WTC11 (cell line): ENCODE results near the gene SYMPK. TPM values are rescaled to one million over a fixed set of nuclear protein-coding genes. Genes with fewer than 3 reads are reported as not detected.

Experiments used
- ATAC-seq: fragments of 200-7000 bp; cut with Tn5 transposase; 2 replicates; pipeline ENCODE4 v1.10.0; 2021; ENCODE audit warnings: mild to moderate bottlenecking, moderate library complexity
- CTCF ChIA-PET: fragments of 300-600 bp; sonication (Branson Sonifier 250); formaldehyde crosslinking; loops from one replicate; lab custom pipeline; 2021; ENCODE audit warnings: antibody characterized with exemption; lab: Charles Lee
- POLR2A ChIA-PET: fragments of 350-600 bp; sonication (Branson Sonifier 250); formaldehyde crosslinking; loops from one replicate; lab custom pipeline; 2021; ENCODE audit warnings: antibody characterized with exemption; lab: Charles Lee
- DNase-seq: peaks from one replicate; pipeline ENCODE4 v3.0.0; 2021; ENCODE audit warnings: low spot score
- H3K27ac Mint-ChIP-seq: 2 replicates; pipeline ENCODE4 v1.8.0; 2021; ENCODE audit warnings: mixed read lengths
- H3K27me3 Mint-ChIP-seq: 2 replicates; pipeline ENCODE4 v1.8.0; 2021; ENCODE audit warnings: low read depth, mild to moderate bottlenecking, moderate library complexity, mixed read lengths
- H3K36me3 Mint-ChIP-seq: 2 replicates; pipeline ENCODE4 v1.8.0; 2021; ENCODE audit warnings: mixed read lengths
- H3K4me1 Mint-ChIP-seq: 2 replicates; pipeline ENCODE4 v1.8.0; 2022; ENCODE audit warnings: mixed read lengths
- H3K4me3 Mint-ChIP-seq: 2 replicates; pipeline ENCODE4 v1.8.0; 2021; ENCODE audit warnings: mild to moderate bottlenecking, moderate library complexity, mixed read lengths
- H3K9me3 Mint-ChIP-seq: 2 replicates; pipeline ENCODE4 v1.8.0; 2021; ENCODE audit warnings: mixed read lengths
- ATF1 ChIP-seq: sonication (generic); formaldehyde crosslinking; IDR thresholded peaks from 2 replicates; pipeline ENCODE4 v1.8.1; 2023; ENCODE audit warnings: mild to moderate bottlenecking, moderate library complexity, missing genetic modification reagents
- ATF2 ChIP-seq: sonication (generic); formaldehyde crosslinking; IDR thresholded peaks from 2 replicates; pipeline ENCODE4 v1.8.1; 2022; ENCODE audit warnings: low read depth, missing genetic modification reagents, borderline replicate concordance
- ATF6 ChIP-seq: sonication (generic); formaldehyde crosslinking; IDR thresholded peaks from 2 replicates; pipeline ENCODE4 v1.8.1; 2023; ENCODE audit warnings: mild to moderate bottlenecking, missing genetic modification reagents
- CREB1 ChIP-seq: sonication (generic); formaldehyde crosslinking; IDR thresholded peaks from 2 replicates; pipeline ENCODE4 v1.8.0; 2023; ENCODE audit warnings: mild to moderate bottlenecking, missing genetic modification reagents
- CREM ChIP-seq: sonication (generic); formaldehyde crosslinking; IDR thresholded peaks from 2 replicates; pipeline ENCODE4 v1.8.1; 2022; ENCODE audit warnings: mild to moderate bottlenecking, missing genetic modification reagents, moderate library complexity
- ETV6 ChIP-seq: sonication (generic); formaldehyde crosslinking; IDR thresholded peaks from 2 replicates; pipeline ENCODE4 v1.8.1; 2022; ENCODE audit warnings: mild to moderate bottlenecking, missing genetic modification reagents
- FOXP1 ChIP-seq: sonication (generic); formaldehyde crosslinking; IDR thresholded peaks from 2 replicates; pipeline ENCODE4 v1.8.0; 2022; ENCODE audit warnings: missing genetic modification reagents, mild to moderate bottlenecking, moderate library complexity, borderline replicate concordance
- GTF2I ChIP-seq: fragments of 250-450 bp; sonication (Bioruptor Pico); conservative IDR thresholded peaks from 2 replicates; pipeline ENCODE4 v1.4.0; 2021; ENCODE audit warnings: mild to moderate bottlenecking
- IRF2 ChIP-seq: sonication (generic); formaldehyde crosslinking; IDR thresholded peaks from 2 replicates; pipeline ENCODE4 v1.8.0; 2022; ENCODE audit warnings: low read depth, missing genetic modification reagents, borderline replicate concordance
- MXD4 ChIP-seq: fragments of 250-450 bp; sonication (Bioruptor Pico); IDR thresholded peaks from 2 replicates; pipeline ENCODE4 v1.8.0; 2021; ENCODE audit warnings: mild to moderate bottlenecking, moderate library complexity, borderline replicate concordance
- PREB ChIP-seq: sonication (generic); formaldehyde crosslinking; IDR thresholded peaks from 2 replicates; pipeline ENCODE4 v1.8.1; 2022; ENCODE audit warnings: mild to moderate bottlenecking, missing genetic modification reagents, moderate library complexity, borderline replicate concordance
- RORB ChIP-seq: fragments of 250-450 bp; sonication (Bioruptor Pico); IDR thresholded peaks from 2 replicates; pipeline ENCODE4 v1.9.0; 2021; ENCODE audit warnings: mild to moderate bottlenecking
- TCF7 ChIP-seq: sonication (generic); formaldehyde crosslinking; IDR thresholded peaks from 2 replicates; pipeline ENCODE4 v1.8.0; 2022; ENCODE audit warnings: mild to moderate bottlenecking, low read depth, missing genetic modification reagents, moderate library complexity
- ZNF219 ChIP-seq: sonication (generic); formaldehyde crosslinking; IDR thresholded peaks from 2 replicates; pipeline ENCODE4 v1.8.0; 2023; ENCODE audit warnings: missing genetic modification reagents, mild to moderate bottlenecking, borderline replicate concordance
- ZNF281 ChIP-seq: sonication (generic); formaldehyde crosslinking; IDR thresholded peaks from 2 replicates; pipeline ENCODE4 v1.8.0; 2023; ENCODE audit warnings: mild to moderate bottlenecking, missing genetic modification reagents
- ZNF425 ChIP-seq: fragments of 250-450 bp; sonication (Bioruptor Pico); conservative IDR thresholded peaks from 2 replicates; pipeline ENCODE4 v1.9.0; 2021; ENCODE audit warnings: mild to moderate bottlenecking
- total RNA-seq: library from RNA; stranded (reverse); gene quantifications from 3 replicates; pipeline ENCODE4 v1.2.3, GENCODE V29; 2021

SYMPK gene
- total RNA-seq, 1 experiment from 2014 or later: 106 TPM

GRCh38 chr19:45911291-45911690, 48.3 kb upstream of the SYMPK start:
- H3K4me1 Mint-ChIP-seq: no peaks in the 10 kb centered on the region
- H3K36me3 Mint-ChIP-seq: no peaks in the 10 kb centered on the region
- ATAC-seq (no peak), DNase-seq (no peak)
- H3K9me3 Mint-ChIP-seq: no peaks in the 10 kb centered on the region
- ChIA-PET CTCF (interaction anchor here (0.8 to 2.0 kb wide), 4 partner anchors 99 to 166 kb away, joined by 3 to 8 read pairs (median 4); no protein-coding TSS in a partner anchor), POLR2A (interaction anchor here (0.6 kb wide), 1 partner anchor 93 kb away, joined by 3 read pairs; no protein-coding TSS in a partner anchor)
- no peak overlapping the region for H3K4me3 Mint-ChIP-seq
- TF ChIP-seq ZNF425 (CRISPR knock-in tag): no peak
- no peak for TF ChIP-seq ZNF219 (CRISPR knock-in tag)
- no peak for TF ChIP-seq FOXP1 (CRISPR knock-in tag)
- TF ChIP-seq CREB1 (CRISPR knock-in tag): no peak
- TF ChIP-seq ATF1 (CRISPR knock-in tag): no peak
- TF ChIP-seq PREB (CRISPR knock-in tag): no peak
- no peak for TF ChIP-seq ATF2 (CRISPR knock-in tag)
- no peak for TF ChIP-seq TCF7 (CRISPR knock-in tag)
- TF ChIP-seq CREM (CRISPR knock-in tag): no peak
- no peak for TF ChIP-seq RORB (CRISPR knock-in tag)
- TF ChIP-seq MXD4 (CRISPR knock-in tag): no peak
- no peak overlapping the region for H3K27ac Mint-ChIP-seq
- H3K27me3 Mint-ChIP-seq: peaks cover 7% of the 10 kb centered on the region

DNA sequence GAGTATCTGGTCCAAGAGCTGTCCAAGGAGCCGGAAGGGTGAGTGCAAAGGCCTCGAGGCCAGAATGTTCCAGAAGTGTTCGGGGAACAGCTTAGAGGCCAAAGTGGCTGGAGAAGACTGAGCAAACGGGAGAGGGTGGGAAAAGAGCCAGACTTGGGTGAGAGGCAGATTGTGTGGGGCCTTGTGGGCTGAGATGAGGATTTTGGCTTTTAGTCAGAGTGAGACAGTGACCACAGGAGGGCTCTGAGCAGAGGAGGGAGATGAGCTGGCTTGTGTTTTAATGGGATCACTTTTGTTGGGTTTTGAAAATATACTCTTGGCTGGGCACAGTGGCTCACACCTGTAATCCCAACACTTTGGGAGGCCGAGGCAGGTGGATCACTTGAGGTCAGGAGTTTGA, 46.0 kb upstream of the SYMPK start:
- ChIA-PET CTCF (interaction anchor here (0.8 to 2.2 kb wide), 6 partner anchors 28 to 170 kb away, joined by 3 to 8 read pairs (median 4); no protein-coding TSS in a partner anchor), POLR2A (no interaction called here)
- Mint-ChIP-seq H3K4me3 (no peak overlapping the region), H3K27me3 (peaks cover 7% of the 10 kb centered on the region), H3K9me3 (no peaks in the 10 kb centered on the region), H3K36me3 (no peaks in the 10 kb centered on the region), H3K4me1 (no peaks in the 10 kb centered on the region), H3K27ac (peak overlapping the region; percentile 48; the same call in 1 of the 2 replicates)
- DNase-seq: no peak
- no peak for ATAC-seq
- TF ChIP-seq MXD4 (CRISPR knock-in tag): no peak
- no peak for TF ChIP-seq ZNF219 (CRISPR knock-in tag)
- TF ChIP-seq ETV6 (CRISPR knock-in tag): no peak
- TF ChIP-seq ATF6 (CRISPR knock-in tag): no peak
- TF ChIP-seq IRF2: no peak
- TF ChIP-seq ZNF281 (CRISPR knock-in tag): no peak
- TF ChIP-seq GTF2I (CRISPR knock-in tag): no peak
